GM12892 (cell line): ENCODE measurements around the gene LHFPL5.

Experiments
- DNase-seq: peaks from one replicate; pipeline ENCODE4 v3.0.0; 2011; ENCODE audit not compliant: insufficient read length
- FAIRE-seq: peaks from 2 replicates; lab custom pipeline; 2011; peaks lifted over from hg19 to GRCh38; lab: Jason Lieb, UNC
- POLR2A ChIP-seq: IDR thresholded peaks from 2 replicates; pipeline ENCODE4 v1.6.1; 2011; ENCODE audit warnings: low read depth, low read length, control low read depth
- POLR2AphosphoS5 ChIP-seq: IDR thresholded peaks from 2 replicates; pipeline ENCODE4 v1.6.1; 2011; ENCODE audit warnings: low read depth, low read length, control low read depth
- TAF1 ChIP-seq: IDR thresholded peaks from 2 replicates; pipeline ENCODE4 v1.6.1; 2011; ENCODE audit warnings: low read depth, mild to moderate bottlenecking, control low read depth, low read length, borderline replicate concordance

LHFPL5 gene

DNA sequence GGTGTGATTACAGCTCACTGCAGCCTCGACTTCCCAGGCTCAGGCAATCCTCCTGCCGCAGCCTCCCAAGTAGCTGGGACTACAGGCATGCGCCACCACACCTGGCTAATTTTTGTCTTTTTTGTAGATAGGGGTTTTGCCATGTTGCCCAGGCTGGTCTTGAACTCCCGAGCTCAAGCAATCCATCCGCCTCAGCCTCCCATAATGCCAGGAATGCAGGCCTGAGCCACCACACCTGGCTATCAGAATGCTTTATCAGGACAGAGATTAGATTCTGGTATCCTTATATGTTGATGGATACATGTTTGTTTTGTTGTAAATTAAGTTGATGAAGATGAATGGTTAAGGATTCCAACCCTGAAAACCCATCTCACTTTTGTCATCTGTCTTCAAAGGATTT lies 24.2 kb downstream of the LHFPL5 start:
- DNase-seq: no peak
- FAIRE-seq: no peak
- TF ChIP-seq TAF1 (no peak), POLR2A (no peak), POLR2AphosphoS5 (no peak)

DNA sequence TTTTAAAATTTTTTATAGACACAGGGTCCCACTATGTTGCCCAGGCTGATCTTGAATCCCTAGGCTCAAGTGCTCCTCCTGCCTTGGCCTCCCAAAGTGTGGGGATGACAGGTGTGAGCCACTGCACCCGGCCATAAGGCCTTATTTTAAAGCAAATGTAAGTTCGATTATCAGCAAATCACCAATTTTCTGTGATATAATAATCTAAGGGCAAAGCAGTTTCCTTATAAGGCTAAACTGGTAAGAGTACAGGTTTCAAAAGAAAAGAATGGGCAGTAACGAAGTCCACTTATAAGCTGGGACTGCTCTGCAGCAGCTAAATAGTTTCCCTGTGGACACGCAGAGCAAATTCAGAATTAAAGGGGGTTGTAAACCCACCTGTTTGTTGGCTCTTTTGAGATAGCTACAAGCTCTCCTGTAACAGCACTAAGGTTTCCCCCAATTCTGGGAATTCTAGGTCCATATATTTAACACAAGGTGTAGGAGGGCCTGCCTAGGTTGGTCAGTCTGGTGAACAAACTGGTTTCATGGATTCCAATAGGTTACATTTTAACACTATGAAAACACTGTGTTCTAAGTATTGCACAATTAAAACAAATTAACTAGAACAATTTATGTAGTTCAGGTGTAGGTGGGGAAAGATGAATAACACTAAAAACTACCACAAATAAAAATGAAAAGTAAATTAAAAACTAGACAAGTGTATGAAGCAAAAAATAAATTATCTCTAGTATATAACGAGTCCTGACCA lies 26.3 kb downstream of the LHFPL5 start:
- DNase-seq (no peak), FAIRE-seq (no peak)
- TF ChIP-seq POLR2A (no peak), TAF1 (no peak), POLR2AphosphoS5 (no peak)

DNA sequence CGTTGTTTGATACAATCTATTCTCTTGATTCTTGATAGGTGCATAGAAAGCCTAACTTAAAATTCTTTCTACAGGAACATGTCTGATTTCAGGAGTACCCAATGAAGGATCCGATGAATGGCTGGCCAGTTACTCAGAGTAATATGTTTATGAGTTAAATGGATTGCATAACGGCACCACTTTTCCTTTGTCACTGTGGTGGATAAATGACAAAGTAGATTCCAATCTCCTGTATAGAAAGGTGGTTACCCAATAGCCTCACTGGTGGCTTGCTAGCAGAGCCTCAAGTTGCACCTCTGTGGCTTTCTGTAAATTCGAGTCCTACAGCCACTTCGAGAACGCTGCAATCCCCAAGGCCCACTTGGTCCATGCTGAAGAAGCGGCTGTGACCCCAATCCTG lies 28.4 kb downstream of the LHFPL5 start:
- TF ChIP-seq TAF1 (no peak), POLR2A (no peak), POLR2AphosphoS5 (no peak)
- DNase-seq: no peak
- FAIRE-seq: no peak

DNA sequence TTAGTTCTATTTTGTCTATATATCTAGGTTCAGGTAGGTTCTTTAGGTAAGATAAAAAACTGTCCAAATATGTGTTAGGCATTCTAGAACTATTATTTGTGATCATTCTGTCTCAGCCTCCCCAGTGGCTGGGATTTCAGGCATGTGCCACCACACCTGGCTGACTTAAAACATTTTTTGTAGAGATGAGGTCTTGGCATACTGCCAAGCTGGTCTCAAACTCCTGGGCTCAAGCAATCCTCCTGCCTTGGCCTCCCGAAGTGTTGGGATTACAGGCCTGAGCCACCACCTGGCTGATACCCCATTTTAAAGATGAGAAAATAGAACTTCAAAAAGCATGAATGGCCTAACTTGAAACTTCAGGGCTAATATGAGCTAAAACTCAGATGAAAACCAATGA lies 33.9 kb downstream of the LHFPL5 start:
- TF ChIP-seq TAF1 (no peak), POLR2AphosphoS5 (no peak), POLR2A (no peak)
- no peak for FAIRE-seq
- DNase-seq: no peak

DNA sequence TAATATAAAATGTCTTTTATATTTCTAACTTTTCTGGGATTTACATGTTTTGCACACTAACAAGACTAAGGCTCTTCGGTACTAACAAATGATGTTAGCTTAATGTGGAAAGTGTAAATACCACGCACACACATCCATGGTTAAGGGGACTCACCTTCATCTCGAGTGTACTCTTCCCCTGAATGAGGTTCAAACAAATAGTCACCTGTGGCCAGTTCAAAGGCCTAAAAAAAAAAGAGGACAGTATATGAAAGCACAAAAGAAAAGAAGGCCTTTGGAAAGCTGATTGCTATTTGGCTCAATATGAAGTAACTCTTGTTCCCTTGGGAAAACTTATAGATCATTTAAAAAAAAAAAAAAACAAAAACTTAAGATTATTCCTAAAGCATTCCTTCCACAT lies 37.2 kb downstream of the LHFPL5 start:
- FAIRE-seq: peak; percentile 61
- TF ChIP-seq POLR2A (no peak), POLR2AphosphoS5 (no peak), TAF1 (no peak)

DNA sequence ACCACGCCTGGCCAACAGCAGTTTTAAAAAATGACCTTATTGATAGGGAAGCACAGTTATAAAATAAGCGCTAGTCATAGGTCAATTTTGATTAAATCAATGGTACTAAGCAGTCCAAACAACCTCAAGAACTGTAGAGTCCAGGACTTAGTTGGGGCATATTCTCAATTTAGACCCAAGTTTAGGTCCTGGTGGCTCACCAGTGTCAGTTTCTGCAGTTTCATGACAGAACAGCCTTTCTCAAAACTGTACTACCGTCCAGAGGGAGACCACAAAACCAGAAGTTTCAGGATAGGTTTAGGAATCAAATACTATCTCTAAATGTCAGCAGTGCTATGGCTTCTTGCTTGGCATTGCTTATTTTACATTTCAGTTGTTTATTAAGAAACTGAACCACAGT lies 39.1 kb downstream of the LHFPL5 start:
- TF ChIP-seq TAF1 (no peak), POLR2AphosphoS5 (no peak), POLR2A (no peak)
- DNase-seq (no peak), FAIRE-seq (no peak)

More for the DNA sequence above, 37.2 kb downstream of the LHFPL5 start:
- no peak for DNase-seq

DNA sequence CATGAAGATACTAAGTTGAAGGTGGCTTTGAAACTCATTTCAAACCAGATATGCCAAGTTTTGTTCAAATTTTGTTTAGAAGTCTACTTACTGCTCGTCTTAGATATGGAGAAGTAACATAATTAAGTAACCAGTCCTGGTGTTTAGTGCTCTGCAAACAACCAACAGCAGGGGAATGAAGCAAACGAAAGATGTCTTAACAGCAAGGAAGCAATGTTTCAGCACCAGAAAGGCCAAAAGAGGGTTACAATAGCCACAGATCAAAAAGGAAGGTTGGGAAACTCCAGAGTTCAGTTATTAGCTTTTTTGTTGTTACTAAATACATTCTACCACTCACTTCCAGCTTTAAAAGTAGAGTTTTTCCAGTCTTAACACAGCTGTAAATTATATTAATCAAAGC lies 45.1 kb downstream of the LHFPL5 start:
- no peak for TF ChIP-seq POLR2AphosphoS5
- no peak for TF ChIP-seq POLR2A
- TF ChIP-seq TAF1: no peak
- DNase-seq (no peak), FAIRE-seq (no peak)

DNA sequence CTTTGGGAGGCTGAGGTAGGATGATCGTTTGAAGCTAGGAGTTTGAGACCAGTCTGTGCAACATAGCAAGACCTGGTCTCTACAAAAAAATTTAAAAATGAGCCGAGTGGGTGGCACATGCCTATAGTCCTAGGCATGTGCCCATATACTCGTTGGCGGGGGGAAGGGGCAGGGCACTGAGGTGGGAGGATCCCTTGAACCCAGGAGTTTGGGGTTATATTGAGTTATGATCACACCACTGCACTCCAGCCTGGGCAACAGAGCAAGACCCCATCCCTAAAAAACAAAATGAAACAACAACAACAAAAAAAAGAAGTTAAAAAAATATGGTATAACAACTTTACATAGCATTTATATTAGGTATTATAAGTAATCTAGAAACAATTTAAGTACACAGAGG lies 47.8 kb downstream of the LHFPL5 start:
- FAIRE-seq (no peak), DNase-seq (no peak)
- TF ChIP-seq TAF1 (no peak), POLR2A (no peak), POLR2AphosphoS5 (no peak)

DNA sequence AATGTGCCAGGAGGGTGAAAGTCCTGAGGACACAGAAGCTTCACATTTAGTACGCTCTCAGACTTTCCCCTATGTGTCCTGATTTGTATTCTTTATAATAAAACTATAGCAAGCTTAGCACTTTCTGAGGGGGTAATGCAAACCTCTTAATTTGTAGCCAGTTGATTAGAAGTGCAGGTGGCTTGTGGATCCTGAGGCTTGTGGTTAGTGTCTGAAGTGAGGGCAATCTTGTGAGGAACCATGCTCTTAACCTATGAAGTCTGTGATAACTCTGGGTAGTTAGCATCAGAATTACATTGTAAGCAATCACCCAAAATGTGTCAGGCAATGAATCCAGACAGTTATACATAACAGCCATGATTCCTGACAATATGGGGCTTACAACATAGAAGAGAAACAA lies 51.1 kb downstream of the LHFPL5 start:
- TF ChIP-seq POLR2AphosphoS5: no peak
- TF ChIP-seq TAF1: no peak
- TF ChIP-seq POLR2A: no peak
- DNase-seq (no peak), FAIRE-seq (no peak)

DNA sequence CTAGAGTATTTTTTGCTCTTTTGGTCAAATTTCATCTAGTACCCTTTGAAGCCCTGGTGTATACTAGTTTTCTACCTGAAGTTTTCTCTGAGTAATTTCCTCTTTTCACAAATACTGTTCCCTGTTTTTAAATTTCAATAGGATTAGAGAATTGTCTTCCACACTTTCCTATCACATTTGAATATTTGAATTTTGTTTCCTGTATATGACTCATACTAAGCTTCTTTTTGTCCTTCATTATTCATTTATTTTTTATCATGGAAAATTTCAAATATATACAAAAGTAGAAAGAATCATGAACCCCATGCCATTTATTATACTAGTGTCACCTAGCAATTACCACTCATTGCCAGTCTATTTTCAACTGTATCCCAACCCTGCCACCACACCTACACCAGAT lies 52.7 kb downstream of the LHFPL5 start:
- no peak for TF ChIP-seq POLR2AphosphoS5
- no peak for TF ChIP-seq POLR2A
- DNase-seq: no peak
- no peak for FAIRE-seq

DNA sequence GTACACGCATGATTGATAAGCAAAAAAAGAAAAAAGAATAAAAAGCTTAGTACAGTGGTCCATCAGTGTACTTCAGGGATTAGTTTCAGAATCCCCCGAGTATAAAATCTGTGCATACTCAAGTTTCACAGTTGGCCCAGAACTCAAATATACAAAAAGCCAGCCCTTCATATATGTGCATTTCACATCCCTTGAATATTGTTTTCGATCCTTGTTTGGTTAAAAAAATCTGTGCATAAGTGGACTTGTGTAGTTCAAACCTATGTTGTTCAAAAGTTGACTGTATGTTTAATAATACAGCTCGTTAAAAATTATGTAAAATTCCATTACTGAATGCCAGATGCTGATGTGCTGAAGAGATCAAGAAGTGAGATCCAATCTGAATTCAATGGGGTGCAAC lies 54.2 kb downstream of the LHFPL5 start:
- DNase-seq (no peak), FAIRE-seq (no peak)
- TF ChIP-seq POLR2AphosphoS5: no peak
- no peak for TF ChIP-seq TAF1
- TF ChIP-seq POLR2A: no peak
